ENCODE measurements around the gene RAB40C. TPM values are rescaled to one million over a fixed set of nuclear protein-coding genes. Genes with fewer than 3 reads are reported as not detected.

The RAB40C gene
- total and polyA plus RNA-seq, 9 of the 15 experiments (the other 6 are each of a cell fraction or from before 2014, with no cell fraction given) = 0.17 to 23.4 (median 8.7) TPM

DNA sequence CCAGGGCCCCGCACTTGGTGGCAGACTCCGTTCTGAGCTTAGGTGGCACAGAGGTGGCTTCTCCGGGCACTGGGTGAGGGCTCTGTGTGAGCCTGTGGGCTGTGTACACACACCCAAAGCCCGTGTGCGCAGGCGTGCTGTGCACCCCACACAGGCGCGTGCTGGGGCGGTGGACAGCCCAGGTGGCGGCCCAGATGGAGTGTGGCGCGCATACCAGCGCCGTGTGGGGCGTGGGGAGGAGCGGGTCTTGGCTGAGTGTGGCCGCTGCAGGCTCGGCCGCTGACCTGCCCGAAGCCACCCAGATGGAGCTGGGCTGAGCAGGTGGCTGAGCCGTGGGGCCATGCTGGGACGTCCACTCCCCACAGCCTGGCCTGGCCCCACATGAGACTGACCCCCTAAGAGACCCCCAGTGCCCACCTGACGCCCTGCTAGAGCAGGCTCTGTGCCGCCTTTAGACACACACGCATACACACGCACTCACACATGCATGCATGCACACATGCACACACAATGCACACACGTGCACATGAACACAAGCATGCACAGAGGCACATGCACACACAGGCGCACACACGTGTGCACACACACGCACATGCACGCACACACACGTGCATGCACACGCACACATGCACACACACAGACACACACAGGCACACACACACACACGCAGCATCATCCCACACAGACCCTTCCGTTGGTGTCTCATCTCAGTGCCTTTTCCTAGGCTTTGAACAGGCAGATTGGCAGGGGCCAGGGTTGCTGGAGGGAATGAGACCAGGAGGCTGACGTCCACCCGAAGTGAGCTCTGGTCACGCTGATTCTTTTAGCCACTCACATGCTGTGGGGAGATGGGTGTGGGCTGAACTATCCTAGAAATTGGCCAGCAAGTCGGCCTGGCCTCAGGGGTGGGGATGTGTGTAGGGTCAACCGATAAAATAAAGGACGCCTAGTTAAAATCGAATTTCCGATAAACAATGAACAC, 27.6 kb upstream of the RAB40C start (continued):
- TF ChIP-seq, protein P1, sequence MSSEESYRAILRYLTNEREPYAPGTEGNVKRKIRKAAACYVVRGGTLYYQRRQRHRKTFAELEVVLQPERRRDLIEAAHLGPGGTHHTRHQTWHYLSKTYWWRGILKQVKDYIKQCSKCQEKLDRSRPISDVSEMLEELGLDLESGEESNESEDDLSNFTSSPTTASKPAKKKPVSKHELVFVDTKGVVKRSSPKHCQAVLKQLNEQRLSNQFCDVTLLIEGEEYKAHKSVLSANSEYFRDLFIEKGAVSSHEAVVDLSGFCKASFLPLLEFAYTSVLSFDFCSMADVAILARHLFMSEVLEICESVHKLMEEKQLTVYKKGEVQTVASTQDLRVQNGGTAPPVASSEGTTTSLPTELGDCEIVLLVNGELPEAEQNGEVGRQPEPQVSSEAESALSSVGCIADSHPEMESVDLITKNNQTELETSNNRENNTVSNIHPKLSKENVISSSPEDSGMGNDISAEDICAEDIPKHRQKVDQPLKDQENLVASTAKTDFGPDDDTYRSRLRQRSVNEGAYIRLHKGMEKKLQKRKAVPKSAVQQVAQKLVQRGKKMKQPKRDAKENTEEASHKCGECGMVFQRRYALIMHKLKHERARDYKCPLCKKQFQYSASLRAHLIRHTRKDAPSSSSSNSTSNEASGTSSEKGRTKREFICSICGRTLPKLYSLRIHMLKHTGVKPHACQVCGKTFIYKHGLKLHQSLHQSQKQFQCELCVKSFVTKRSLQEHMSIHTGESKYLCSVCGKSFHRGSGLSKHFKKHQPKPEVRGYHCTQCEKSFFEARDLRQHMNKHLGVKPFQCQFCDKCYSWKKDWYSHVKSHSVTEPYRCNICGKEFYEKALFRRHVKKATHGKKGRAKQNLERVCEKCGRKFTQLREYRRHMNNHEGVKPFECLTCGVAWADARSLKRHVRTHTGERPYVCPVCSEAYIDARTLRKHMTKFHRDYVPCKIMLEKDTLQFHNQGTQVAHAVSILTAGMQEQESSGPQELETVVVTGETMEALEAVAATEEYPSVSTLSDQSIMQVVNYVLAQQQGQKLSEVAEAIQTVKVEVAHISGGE (CRISPR knock-in tag; IDR thresholded peaks at IDR 0.05) = no peak
- TF ChIP-seq SMAD3 (CRISPR knock-in tag; conservative IDR thresholded peaks at IDR 0.05) (no peak), CEBPG (CRISPR knock-in tag; IDR thresholded peaks at IDR 0.05) (0 out of 2 replicates have a peak, but pooled peaks have one; percentile 27), CEBPG (tag; conservative IDR thresholded peaks at IDR 0.05 in 1 of 2, IDR thresholded peaks at IDR 0.05 in 1 of 2) (no peak), DDX20 (tag; IDR thresholded peaks at IDR 0.05; ENCODE audit: low read depth) (no peak), PHF20 (IDR thresholded peaks at IDR 0.05; ENCODE audit: partially characterized antibody) (peak; percentile 17), MTF1 (CRISPR knock-in tag; IDR thresholded peaks at IDR 0.05; ENCODE audit: borderline replicate concordance) (no peak), POLR2H (tag; IDR thresholded peaks at IDR 0.05; ENCODE audit: low read depth) (no peak), FOXP1 (CRISPR knock-in tag; IDR thresholded peaks at IDR 0.05) (0 out of 2 replicates have a peak, but pooled peaks have one; percentile 27), ZNF589 (CRISPR knock-in tag; IDR thresholded peaks at IDR 0.05; ENCODE audit: low read depth) (no peak), HNRNPK (IDR thresholded peaks at IDR 0.05; ENCODE audit: low read depth, low read length, poor library complexity, severe bottlenecking) (no peak), FOXJ2 (tag; IDR thresholded peaks at IDR 0.05) (no peak), ZNF212 (CRISPR knock-in tag; IDR thresholded peaks at IDR 0.05) (no peak), ZNF143 (CRISPR knock-in tag; IDR thresholded peaks at IDR 0.05) (peak; percentile 43; the same call in 1 of the 2 replicates)
- TF ChIP-seq, protein P2, sequence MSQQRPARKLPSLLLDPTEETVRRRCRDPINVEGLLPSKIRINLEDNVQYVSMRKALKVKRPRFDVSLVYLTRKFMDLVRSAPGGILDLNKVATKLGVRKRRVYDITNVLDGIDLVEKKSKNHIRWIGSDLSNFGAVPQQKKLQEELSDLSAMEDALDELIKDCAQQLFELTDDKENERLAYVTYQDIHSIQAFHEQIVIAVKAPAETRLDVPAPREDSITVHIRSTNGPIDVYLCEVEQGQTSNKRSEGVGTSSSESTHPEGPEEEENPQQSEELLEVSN (IDR thresholded peaks at IDR 0.05; ENCODE audit: borderline replicate concordance in 1 of 2, extremely low read depth in 1 of 2, insufficient read depth in 1 of 2, insufficient read length in 1 of 2, low read depth in 1 of 2, low read length in 1 of 2, poor library complexity in 1 of 2, severe bottlenecking in 1 of 2) = peak in 1 of 2 experiments; percentile 10
- TF ChIP-seq, protein P3, sequence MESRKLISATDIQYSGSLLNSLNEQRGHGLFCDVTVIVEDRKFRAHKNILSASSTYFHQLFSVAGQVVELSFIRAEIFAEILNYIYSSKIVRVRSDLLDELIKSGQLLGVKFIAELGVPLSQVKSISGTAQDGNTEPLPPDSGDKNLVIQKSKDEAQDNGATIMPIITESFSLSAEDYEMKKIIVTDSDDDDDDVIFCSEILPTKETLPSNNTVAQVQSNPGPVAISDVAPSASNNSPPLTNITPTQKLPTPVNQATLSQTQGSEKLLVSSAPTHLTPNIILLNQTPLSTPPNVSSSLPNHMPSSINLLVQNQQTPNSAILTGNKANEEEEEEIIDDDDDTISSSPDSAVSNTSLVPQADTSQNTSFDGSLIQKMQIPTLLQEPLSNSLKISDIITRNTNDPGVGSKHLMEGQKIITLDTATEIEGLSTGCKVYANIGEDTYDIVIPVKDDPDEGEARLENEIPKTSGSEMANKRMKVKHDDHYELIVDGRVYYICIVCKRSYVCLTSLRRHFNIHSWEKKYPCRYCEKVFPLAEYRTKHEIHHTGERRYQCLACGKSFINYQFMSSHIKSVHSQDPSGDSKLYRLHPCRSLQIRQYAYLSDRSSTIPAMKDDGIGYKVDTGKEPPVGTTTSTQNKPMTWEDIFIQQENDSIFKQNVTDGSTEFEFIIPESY (CRISPR knock-in tag; IDR thresholded peaks at IDR 0.05) = peak; percentile 80
- TF ChIP-seq, protein P4, sequence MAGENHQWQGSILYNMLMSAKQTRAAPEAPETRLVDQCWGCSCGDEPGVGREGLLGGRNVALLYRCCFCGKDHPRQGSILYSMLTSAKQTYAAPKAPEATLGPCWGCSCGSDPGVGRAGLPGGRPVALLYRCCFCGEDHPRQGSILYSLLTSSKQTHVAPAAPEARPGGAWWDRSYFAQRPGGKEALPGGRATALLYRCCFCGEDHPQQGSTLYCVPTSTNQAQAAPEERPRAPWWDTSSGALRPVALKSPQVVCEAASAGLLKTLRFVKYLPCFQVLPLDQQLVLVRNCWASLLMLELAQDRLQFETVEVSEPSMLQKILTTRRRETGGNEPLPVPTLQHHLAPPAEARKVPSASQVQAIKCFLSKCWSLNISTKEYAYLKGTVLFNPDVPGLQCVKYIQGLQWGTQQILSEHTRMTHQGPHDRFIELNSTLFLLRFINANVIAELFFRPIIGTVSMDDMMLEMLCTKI (IDR thresholded peaks at IDR 0.05; ENCODE audit: partially characterized antibody) = no peak
